ENCODE results near the gene CACNB2.

DNA sequence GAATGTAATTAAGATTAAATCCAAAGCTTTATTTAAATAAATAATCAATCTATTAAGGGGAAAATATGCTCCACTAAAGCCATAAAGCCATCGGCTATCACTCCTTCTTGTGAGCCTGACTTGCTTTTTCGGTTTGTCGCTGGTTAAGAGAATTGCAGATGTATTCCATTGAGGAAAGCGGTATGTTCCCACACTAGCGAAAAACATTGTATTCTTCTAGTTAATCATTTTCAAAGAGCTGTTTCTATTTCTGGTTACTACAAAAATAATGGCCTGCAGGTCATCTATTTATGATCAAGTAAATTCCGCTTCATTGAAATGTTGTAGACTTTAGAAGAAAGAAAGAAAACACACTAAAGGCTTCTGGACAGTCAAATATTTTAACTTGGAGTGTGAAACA, 173.4 kb downstream of the CACNB2 start:
- TF ChIP-seq, protein P1, sequence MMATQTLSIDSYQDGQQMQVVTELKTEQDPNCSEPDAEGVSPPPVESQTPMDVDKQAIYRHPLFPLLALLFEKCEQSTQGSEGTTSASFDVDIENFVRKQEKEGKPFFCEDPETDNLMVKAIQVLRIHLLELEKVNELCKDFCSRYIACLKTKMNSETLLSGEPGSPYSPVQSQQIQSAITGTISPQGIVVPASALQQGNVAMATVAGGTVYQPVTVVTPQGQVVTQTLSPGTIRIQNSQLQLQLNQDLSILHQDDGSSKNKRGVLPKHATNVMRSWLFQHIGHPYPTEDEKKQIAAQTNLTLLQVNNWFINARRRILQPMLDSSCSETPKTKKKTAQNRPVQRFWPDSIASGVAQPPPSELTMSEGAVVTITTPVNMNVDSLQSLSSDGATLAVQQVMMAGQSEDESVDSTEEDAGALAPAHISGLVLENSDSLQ (IDR thresholded peaks at IDR 0.05), result no peak
- TF ChIP-seq NFRKB (IDR thresholded peaks at IDR 0.05), result no peak
- TF ChIP-seq FOXA1 (IDR thresholded peaks at IDR 0.05), result no peak
- TF ChIP-seq FOXM1 (IDR thresholded peaks at IDR 0.05; ENCODE audit: borderline replicate concordance), result no peak
- no peak for TF ChIP-seq ARNT (IDR thresholded peaks at IDR 0.05)
- TF ChIP-seq SP1 (IDR thresholded peaks at IDR 0.05), result no peak
- no peak for TF ChIP-seq L3MBTL2 (conservative IDR thresholded peaks at IDR 0.05)
- TF ChIP-seq SUZ12 (IDR thresholded peaks at IDR 0.05), result no peak
- TF ChIP-seq ELF4 (IDR thresholded peaks at IDR 0.05), result no peak
- TF ChIP-seq CTBP1 (IDR thresholded peaks at IDR 0.05; ENCODE audit: borderline replicate concordance), result no peak
- no peak for TF ChIP-seq LEF1 (IDR thresholded peaks at IDR 0.05; ENCODE audit: borderline replicate concordance)
- no peak for TF ChIP-seq TARDBP (IDR thresholded peaks at IDR 0.05)
- TF ChIP-seq FOXK2 (IDR thresholded peaks at IDR 0.05), result no peak
- TF ChIP-seq BHLHE40 (IDR thresholded peaks at IDR 0.05; ENCODE audit: borderline replicate concordance), result no peak
